GM12878 (cell line): ENCODE measurements around the gene FAM9C. TPM values are rescaled to one million over a fixed set of nuclear protein-coding genes. Genes with fewer than 3 reads are reported as not detected.
A peak's percentile ranks its signal among the peaks of the same experiment; 100 is the strongest.
"Not testable (repeated sequence)": the region's sequence is repeated elsewhere in the genome, so short reads cannot be mapped to it uniquely, and the experiment has no call there.

Experiments used
- ATAC-seq: fragments of 200-7000 bp; cut with Tn5 transposase; 3 replicates; pipeline ENCODE4 v1.9.1; 2020; ENCODE audit warnings: mild to moderate bottlenecking, moderate library complexity
- BruUV-seq: library from RNA; stranded (reverse); fragments of 400-500 nt; replicated peaks from 2 replicates; lab custom pipeline; 2021; lab: Mats Ljungman, UMichigan
- CTCF ChIA-PET: fragments of 300-600 bp; sonication (Branson Sonifier 250); formaldehyde crosslinking; extraction: SDS; loops from one replicate; lab custom pipeline; 2021; ENCODE audit warnings: inconsistent platforms; lab: Yijun Ruan, JAX
- POLR2A ChIA-PET: fragments of 350-600 bp; formaldehyde crosslinking; extraction: SDS; loops from one replicate; lab custom pipeline; 2021; ENCODE audit warnings: inconsistent platforms; lab: Charles Lee
- RAD21 ChIA-PET: fragments of 300-600 bp; sonication (Branson Sonifier 250); formaldehyde crosslinking; loops from one replicate; lab custom pipeline; 2023; ENCODE audit warnings: antibody characterized with exemption; ENCODE audit not compliant: unreplicated experiment; lab: Charles Lee
- SMC1A ChIA-PET: fragments of 300-600 bp; sonication (Branson Sonifier 250); formaldehyde crosslinking; loops from one replicate; lab custom pipeline; 2023; ENCODE audit not compliant: unreplicated experiment, uncharacterized antibody; lab: Charles Lee
- DNase-seq: peaks from one replicate; pipeline ENCODE4 v3.0.0-alpha.2; 2011; ENCODE audit warnings: low read depth, low spot score
- FAIRE-seq: peaks from 3 replicates; lab custom pipeline; 2011; peaks lifted over from hg19 to GRCh38; lab: Jason Lieb, UNC
- H2AFZ ChIP-seq: 2 replicates; pipeline ENCODE4 v1.6.0; 2011; ENCODE audit warnings: low read depth, low read length, control low read depth; ENCODE audit not compliant: control insufficient read depth
- H3K27ac ChIP-seq: 2 replicates; pipeline ENCODE4 v1.5.1; 2011; ENCODE audit warnings: control low read depth; ENCODE audit not compliant: control insufficient read depth, insufficient read depth
- H3K27me3 ChIP-seq, 2 experiments: replicated peaks in 1 of 2; 2 replicates each; pipeline versions ENCODE4 v1.6.0 to v1.6.1; 2011; ENCODE audit warnings: low read length in 1 of 2; ENCODE audit not compliant: control insufficient read depth in 2 of 2, insufficient read depth in 2 of 2
- H3K36me3 ChIP-seq, 2 experiments: 2 replicates each; pipeline ENCODE4 v1.5.1; 2011; ENCODE audit warnings: low read length in 1 of 2; ENCODE audit not compliant: control insufficient read depth in 2 of 2, insufficient read depth in 2 of 2
- H3K4me1 ChIP-seq: 2 replicates; pipeline ENCODE4 v1.6.1; 2011; ENCODE audit warnings: mild to moderate bottlenecking, low read length, moderate library complexity, mixed read lengths; ENCODE audit not compliant: control insufficient read depth, insufficient read depth
- H3K4me2 ChIP-seq: 2 replicates; pipeline ENCODE4 v1.6.0; 2011; ENCODE audit warnings: control low read depth; ENCODE audit not compliant: control insufficient read depth, insufficient read depth
- H3K4me3 ChIP-seq: fragments of 200-600 bp; sonication (generic); 2 replicates; pipeline ENCODE4 v1.5.1; 2016
- H3K79me2 ChIP-seq: 2 replicates; pipeline ENCODE4 v1.6.0; 2011; ENCODE audit warnings: low read length; ENCODE audit not compliant: control insufficient read depth, insufficient read depth
- H3K9ac ChIP-seq: 2 replicates; pipeline ENCODE4 v1.8.0; 2011; ENCODE audit warnings: low read length, control low read depth, mixed read lengths; ENCODE audit not compliant: control insufficient read depth, insufficient read depth
- H3K9me3 ChIP-seq: replicated peaks from 3 replicates; pipeline ENCODE4 v1.5.1; 2011; ENCODE audit warnings: mild to moderate bottlenecking, low read length; ENCODE audit not compliant: control insufficient read depth, insufficient read depth
- H4K20me1 ChIP-seq: 2 replicates; pipeline ENCODE4 v1.6.0; 2011; ENCODE audit not compliant: control insufficient read depth, insufficient read depth
- BHLHE40 ChIP-seq, 2 experiments: fragments of 450-650 bp in 1 of 2; IDR thresholded peaks; 2 replicates each; pipeline ENCODE4 v1.6.1; 2011 to 2017; ENCODE audit warnings: low read depth in 2 of 2, borderline replicate concordance in 1 of 2, improper control_type of control experiment in 1 of 2, low read length in 1 of 2, mild to moderate bottlenecking in 1 of 2
- CBX5 ChIP-seq: sonication (generic); IDR thresholded peaks from 2 replicates; pipeline ENCODE4 v1.6.1; 2016; ENCODE audit warnings: low read depth, moderate library complexity, mild to moderate bottlenecking, inconsistent platforms
- CREB1 ChIP-seq: IDR thresholded peaks from 2 replicates; pipeline ENCODE4 v1.6.1; 2012; ENCODE audit warnings: low read depth, mild to moderate bottlenecking, inconsistent platforms
- IKZF1 ChIP-seq: fragments of 450-650 bp; conservative IDR thresholded peaks from 2 replicates; pipeline ENCODE4 v1.6.1; 2017; ENCODE audit warnings: antibody characterized with exemption, mild to moderate bottlenecking
- PAX8 ChIP-seq: fragments of 450-650 bp; IDR thresholded peaks from 2 replicates; pipeline ENCODE4 v1.6.1; 2017; ENCODE audit warnings: mild to moderate bottlenecking, moderate library complexity
- POLR2AphosphoS2 ChIP-seq: IDR thresholded peaks from 2 replicates; pipeline ENCODE4 v1.6.1; 2011; ENCODE audit warnings: low read depth, mild to moderate bottlenecking, low read length, improper control_type of control experiment, moderate library complexity
- POU2F2 ChIP-seq: IDR thresholded peaks from 3 replicates; pipeline ENCODE4 v1.6.1; 2011; ENCODE audit warnings: low read depth, mild to moderate bottlenecking, low read length, borderline replicate concordance
- TAF1 ChIP-seq: IDR thresholded peaks from 2 replicates; pipeline ENCODE4 v1.6.1; 2011; ENCODE audit warnings: mild to moderate bottlenecking, low read depth, low read length, borderline replicate concordance
- WGBS: methylation state at CpG from one replicate; pipeline ENCODE4 v1.1.6; 2016; ENCODE audit warnings: low lambda C conversion rate; ENCODE audit not compliant: insufficient replicate concordance, insufficient coverage; ENCODE audit errors: missing lambda C conversion rate; 5-methylcytosine and 5-hydroxymethylcytosine counted together
- in situ Hi-C: fragments of 300-500 bp; cut with MboI; formaldehyde crosslinking; loops from 9 replicates; pipeline ENCODE4 v1.14.3; 2018; ENCODE audit warnings: mixed read lengths
- intact Hi-C: fragments of 100-400 bp; cut with micrococcal nuclease; formaldehyde crosslinking; loops from one replicate; pipeline ENCODE4 v1.14.2; 2022; ENCODE audit not compliant: unreplicated experiment
- polyA plus RNA-seq, 11 experiments: library from polyadenylated mRNA; depleted of rRNA in 4 of 11; unstranded in 6 of 11; stranded (reverse) in 5 of 11; fragments of >200 nt; fragmentation: Nextera tagmentation in 4 of 11; fragmentation: Illumina TruSeq in 1 of 11; extraction: Ambion mirVana in 4 of 11; extraction: Trizol in 1 of 11; gene quantifications; 1 replicate in 1 of 11; 2 replicates in 10 of 11; pipeline versions ENCODE4 v1.2.1 to v1.2.3, GENCODE V29; 2011 to 2016; ENCODE audit warnings: inconsistent platforms in 2 of 11, missing spikeins in 2 of 11, low read depth in 1 of 11
- total RNA-seq, 4 experiments: library from RNA; depleted of rRNA in 3 of 4; stranded (reverse); fragments of >200 nt in 3 of 4; fragmentation: Illumina TruSeq in 1 of 4; extraction: Trizol in 1 of 4; gene quantifications; 2 replicates each; pipeline versions ENCODE4 v1.2.1 to v1.2.3, GENCODE V29; 2013 to 2021
- TF ChIP-seq, protein P1 (sequence below): IDR thresholded peaks from 2 replicates; pipeline ENCODE4 v1.6.1; 2011; ENCODE audit warnings: borderline replicate concordance, low read depth, mild to moderate bottlenecking, moderate library complexity, mixed read lengths, low read length; ENCODE audit not compliant: insufficient read depth; ENCODE audit errors: extremely low read length
- TF ChIP-seq, protein P2 (sequence below): fragments of 150-350 bp; IDR thresholded peaks from 2 replicates; pipeline ENCODE4 v1.6.1; 2016; ENCODE audit warnings: low read depth, low read length
- TF ChIP-seq, protein P3 (sequence below): IDR thresholded peaks from 2 replicates; pipeline ENCODE4 v1.6.1; 2012; ENCODE audit warnings: low read length, inconsistent platforms

Gene FAM9C
- total and polyA plus RNA-seq, 10 of the 15 experiments (the other 5 are each of a cell fraction or from before 2014, with no cell fraction given) = 0.01 to 0.03 TPM; not detected in 8

DNA sequence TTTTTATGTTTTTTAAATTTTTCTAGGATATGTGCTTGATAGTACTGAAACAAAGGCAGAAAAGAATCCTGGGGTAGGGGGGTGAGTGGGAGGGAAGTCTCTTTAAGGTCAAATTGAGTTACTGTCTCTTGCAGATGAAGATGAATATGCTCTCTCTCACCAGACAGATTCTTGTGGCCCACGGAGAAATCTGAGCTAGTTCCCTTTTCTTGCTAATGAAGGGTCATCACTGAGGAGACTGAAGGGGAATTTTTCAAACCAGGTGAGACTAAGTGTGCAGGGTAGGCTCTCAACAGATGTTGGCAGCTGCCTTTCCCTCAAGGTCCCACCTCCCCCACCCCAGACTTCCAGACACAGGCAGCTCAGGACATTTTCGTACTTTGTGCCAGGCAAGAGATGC lies 21.5 kb downstream of the FAM9C start (continued):
- TF ChIP-seq, protein P1, sequence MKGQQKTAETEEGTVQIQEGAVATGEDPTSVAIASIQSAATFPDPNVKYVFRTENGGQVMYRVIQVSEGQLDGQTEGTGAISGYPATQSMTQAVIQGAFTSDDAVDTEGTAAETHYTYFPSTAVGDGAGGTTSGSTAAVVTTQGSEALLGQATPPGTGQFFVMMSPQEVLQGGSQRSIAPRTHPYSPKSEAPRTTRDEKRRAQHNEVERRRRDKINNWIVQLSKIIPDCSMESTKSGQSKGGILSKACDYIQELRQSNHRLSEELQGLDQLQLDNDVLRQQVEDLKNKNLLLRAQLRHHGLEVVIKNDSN = no peak
- no peak for TF ChIP-seq POLR2AphosphoS2
- peak; percentile 73; the same call in 1 of the 2 replicates for TF ChIP-seq IKZF1
- TF ChIP-seq, protein P2, sequence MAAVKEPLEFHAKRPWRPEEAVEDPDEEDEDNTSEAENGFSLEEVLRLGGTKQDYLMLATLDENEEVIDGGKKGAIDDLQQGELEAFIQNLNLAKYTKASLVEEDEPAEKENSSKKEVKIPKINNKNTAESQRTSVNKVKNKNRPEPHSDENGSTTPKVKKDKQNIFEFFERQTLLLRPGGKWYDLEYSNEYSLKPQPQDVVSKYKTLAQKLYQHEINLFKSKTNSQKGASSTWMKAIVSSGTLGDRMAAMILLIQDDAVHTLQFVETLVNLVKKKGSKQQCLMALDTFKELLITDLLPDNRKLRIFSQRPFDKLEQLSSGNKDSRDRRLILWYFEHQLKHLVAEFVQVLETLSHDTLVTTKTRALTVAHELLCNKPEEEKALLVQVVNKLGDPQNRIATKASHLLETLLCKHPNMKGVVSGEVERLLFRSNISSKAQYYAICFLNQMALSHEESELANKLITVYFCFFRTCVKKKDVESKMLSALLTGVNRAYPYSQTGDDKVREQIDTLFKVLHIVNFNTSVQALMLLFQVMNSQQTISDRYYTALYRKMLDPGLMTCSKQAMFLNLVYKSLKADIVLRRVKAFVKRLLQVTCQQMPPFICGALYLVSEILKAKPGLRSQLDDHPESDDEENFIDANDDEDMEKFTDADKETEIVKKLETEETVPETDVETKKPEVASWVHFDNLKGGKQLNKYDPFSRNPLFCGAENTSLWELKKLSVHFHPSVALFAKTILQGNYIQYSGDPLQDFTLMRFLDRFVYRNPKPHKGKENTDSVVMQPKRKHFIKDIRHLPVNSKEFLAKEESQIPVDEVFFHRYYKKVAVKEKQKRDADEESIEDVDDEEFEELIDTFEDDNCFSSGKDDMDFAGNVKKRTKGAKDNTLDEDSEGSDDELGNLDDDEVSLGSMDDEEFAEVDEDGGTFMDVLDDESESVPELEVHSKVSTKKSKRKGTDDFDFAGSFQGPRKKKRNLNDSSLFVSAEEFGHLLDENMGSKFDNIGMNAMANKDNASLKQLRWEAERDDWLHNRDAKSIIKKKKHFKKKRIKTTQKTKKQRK = no peak
- no peak for TF ChIP-seq CREB1
- TF ChIP-seq, protein P3, sequence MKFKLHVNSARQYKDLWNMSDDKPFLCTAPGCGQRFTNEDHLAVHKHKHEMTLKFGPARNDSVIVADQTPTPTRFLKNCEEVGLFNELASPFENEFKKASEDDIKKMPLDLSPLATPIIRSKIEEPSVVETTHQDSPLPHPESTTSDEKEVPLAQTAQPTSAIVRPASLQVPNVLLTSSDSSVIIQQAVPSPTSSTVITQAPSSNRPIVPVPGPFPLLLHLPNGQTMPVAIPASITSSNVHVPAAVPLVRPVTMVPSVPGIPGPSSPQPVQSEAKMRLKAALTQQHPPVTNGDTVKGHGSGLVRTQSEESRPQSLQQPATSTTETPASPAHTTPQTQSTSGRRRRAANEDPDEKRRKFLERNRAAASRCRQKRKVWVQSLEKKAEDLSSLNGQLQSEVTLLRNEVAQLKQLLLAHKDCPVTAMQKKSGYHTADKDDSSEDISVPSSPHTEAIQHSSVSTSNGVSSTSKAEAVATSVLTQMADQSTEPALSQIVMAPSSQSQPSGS = 0 out of 2 replicates have a peak, but pooled peaks have one; percentile 31
- TF ChIP-seq CBX5 = no peak
- TF ChIP-seq POU2F2 = no peak
- TF ChIP-seq TAF1 = no peak
- peak; percentile 66 to 82 for TF ChIP-seq BHLHE40 (IDR thresholded peaks at IDR 0.05; ENCODE audit: borderline replicate concordance in 1 of 2, low read depth in 2 of 2, low read length in 1 of 2)
- TF ChIP-seq PAX8 = no peak

DNA sequence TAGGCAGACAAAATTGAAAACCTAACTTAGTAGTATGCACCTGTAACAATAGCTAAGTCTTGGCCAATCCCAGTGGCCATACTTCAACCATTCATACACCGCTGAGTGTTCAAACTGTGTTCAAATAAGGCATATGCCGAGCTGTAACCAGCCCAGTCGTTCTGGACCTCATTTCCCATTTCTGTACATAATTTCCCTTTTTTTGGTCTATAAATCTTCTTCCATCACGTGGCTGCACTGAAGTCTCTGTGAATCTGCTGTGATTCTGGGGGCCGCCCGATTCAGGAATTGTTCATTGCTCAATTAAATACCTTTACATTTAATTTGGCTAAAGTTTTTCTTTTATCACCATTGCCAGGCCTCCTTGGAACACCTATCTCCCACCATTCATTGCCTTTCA lies 27.7 kb downstream of the FAM9C start:
- Histone ChIP-seq H3K4me2 (peak overlapping the region; percentile 2; the same call in 1 of the 2 replicates), H3K27ac (peak overlapping the region; percentile 28; the same call in 1 of the 2 replicates), H3K4me1 (peaks cover 44% of the 10 kb centered on the region)
- H2AFZ ChIP-seq, intact Hi-C loops, H3K36me3 ChIP-seq, H3K79me2 ChIP-seq, CTCF ChIA-PET, H3K27me3 ChIP-seq, H3K9me3 ChIP-seq, H4K20me1 ChIP-seq, BruUV-seq, ATAC-seq, in situ Hi-C loops, H3K9ac ChIP-seq, H3K4me3 ChIP-seq, DNase-seq, FAIRE-seq: not testable (repeated sequence)
- ChIA-PET SMC1A (interaction anchor here (0.6 to 24.7 kb wide), 7 partner anchors 7 to 64 kb away, joined by 3 to 409 read pairs (median 25); no protein-coding TSS in a partner anchor), RAD21 (interaction anchor here (22.5 kb wide), 1 partner anchor 67 kb away, joined by 689 read pairs; no protein-coding TSS in a partner anchor), POLR2A (interaction anchor here (0.9 to 1.1 kb wide), 2 partner anchors 29 to 71 kb away, joined by 3 read pairs; no protein-coding TSS in a partner anchor)
- 72% methylated on average over 6 of the region's 6 CpGs for WGBS
